GM19395 (cell line): ENCODE results near the gene GSE1.

Source experiments
- ATAC-seq: cut with Tn5 transposase; IDR thresholded peaks from one replicate; pipeline ENCODE4 v1.9.1; 2021; ENCODE audit warnings: mild to moderate bottlenecking, moderate library complexity; ENCODE audit not compliant: unreplicated experiment

Gene GSE1

GRCh38 chr16:85658504-85659326 is 45.6 kb downstream of the GSE1 start:
- no peak for ATAC-seq

- no peak for ATAC-seq
Observed at GRCh38 chr16:85659336-85659735, 46.2 kb downstream of the GSE1 start.

- ATAC-seq, result no peak
Observed at GRCh38 chr16:85659805-85660511, 46.8 kb downstream of the GSE1 start.

- no peak for ATAC-seq
Observed at GRCh38 chr16:85660843-85661739, 48.0 kb downstream of the GSE1 start.

GRCh38 chr16:85661740-85662481 is 48.8 kb downstream of the GSE1 start:
- ATAC-seq, result no peak

- ATAC-seq, result no peak
Observed at GRCh38 chr16:85662482-85662812, 49.3 kb downstream of the GSE1 start.

- ATAC-seq, result no peak
Observed at GRCh38 chr16:85662976-85663830, 50.1 kb downstream of the GSE1 start.

GRCh38 chr16:85663891-85664321 is 50.8 kb downstream of the GSE1 start:
- ATAC-seq, result no peak

GRCh38 chr16:85664580-85665372 is 51.7 kb downstream of the GSE1 start:
- ATAC-seq, result no peak

GRCh38 chr16:85665373-85665740 is 52.2 kb downstream of the GSE1 start:
- ATAC-seq, result no peak

- ATAC-seq, result no peak
Observed at GRCh38 chr16:85665929-85666328, 52.8 kb downstream of the GSE1 start.

GRCh38 chr16:85667261-85667660 is 54.1 kb downstream of the GSE1 start:
- no peak for ATAC-seq

GRCh38 chr16:85667841-85668413 is 54.8 kb downstream of the GSE1 start:
- ATAC-seq, result no peak

GRCh38 chr16:85668676-85669424 is 55.7 kb downstream of the GSE1 start:
- ATAC-seq, result no peak

- no peak for ATAC-seq
Observed at GRCh38 chr16:85670840-85671239, 57.7 kb downstream of the GSE1 start.

GRCh38 chr16:85673529-85674417 is 60.7 kb downstream of the GSE1 start:
- ATAC-seq, result no peak

- no peak for ATAC-seq
Observed at GRCh38 chr16:85674418-85674755, 61.3 kb downstream of the GSE1 start.
